GM12878 (cell line): ENCODE results near the gene MBLAC2. TPM values are rescaled to one million over a fixed set of nuclear protein-coding genes. Genes with fewer than 3 reads are reported as not detected.

ENCODE experiments used
- GABPA ChIP-seq: IDR thresholded peaks from 2 replicates; pipeline ENCODE4 v1.6.1; 2014; ENCODE audit warnings: antibody characterized with exemption, low read depth, mild to moderate bottlenecking, inconsistent platforms
- POLR2AphosphoS5 ChIP-seq: IDR thresholded peaks from 2 replicates; pipeline ENCODE4 v1.6.1; 2011; ENCODE audit warnings: mild to moderate bottlenecking, low read length, inconsistent platforms
- POU2F2 ChIP-seq: IDR thresholded peaks from 3 replicates; pipeline ENCODE4 v1.6.1; 2011; ENCODE audit warnings: low read depth, mild to moderate bottlenecking, low read length, borderline replicate concordance
- YY1 ChIP-seq: IDR thresholded peaks from 2 replicates; pipeline ENCODE4 v1.6.1; 2011; ENCODE audit warnings: low read depth, mild to moderate bottlenecking, low read length
- polyA plus RNA-seq, 11 experiments: library from polyadenylated mRNA; depleted of rRNA in 4 of 11; unstranded in 6 of 11; stranded (reverse) in 5 of 11; fragments of >200 nt; fragmentation: Nextera tagmentation in 4 of 11; fragmentation: Illumina TruSeq in 1 of 11; extraction: Ambion mirVana in 4 of 11; extraction: Trizol in 1 of 11; gene quantifications; 1 replicate in 1 of 11; 2 replicates in 10 of 11; pipeline versions ENCODE4 v1.2.1 to v1.2.3, GENCODE V29; 2011 to 2016; ENCODE audit warnings: inconsistent platforms in 2 of 11, missing spikeins in 2 of 11, low read depth in 1 of 11
- total RNA-seq, 4 experiments: library from RNA; depleted of rRNA in 3 of 4; stranded (reverse); fragments of >200 nt in 3 of 4; fragmentation: Illumina TruSeq in 1 of 4; extraction: Trizol in 1 of 4; gene quantifications; 2 replicates each; pipeline versions ENCODE4 v1.2.1 to v1.2.3, GENCODE V29; 2013 to 2021

Gene MBLAC2
- total and polyA plus RNA-seq, 10 of the 15 experiments (the other 5 are each of a cell fraction or from before 2014, with no cell fraction given): 2.0 to 10.5 (median 7.1) TPM

DNA sequence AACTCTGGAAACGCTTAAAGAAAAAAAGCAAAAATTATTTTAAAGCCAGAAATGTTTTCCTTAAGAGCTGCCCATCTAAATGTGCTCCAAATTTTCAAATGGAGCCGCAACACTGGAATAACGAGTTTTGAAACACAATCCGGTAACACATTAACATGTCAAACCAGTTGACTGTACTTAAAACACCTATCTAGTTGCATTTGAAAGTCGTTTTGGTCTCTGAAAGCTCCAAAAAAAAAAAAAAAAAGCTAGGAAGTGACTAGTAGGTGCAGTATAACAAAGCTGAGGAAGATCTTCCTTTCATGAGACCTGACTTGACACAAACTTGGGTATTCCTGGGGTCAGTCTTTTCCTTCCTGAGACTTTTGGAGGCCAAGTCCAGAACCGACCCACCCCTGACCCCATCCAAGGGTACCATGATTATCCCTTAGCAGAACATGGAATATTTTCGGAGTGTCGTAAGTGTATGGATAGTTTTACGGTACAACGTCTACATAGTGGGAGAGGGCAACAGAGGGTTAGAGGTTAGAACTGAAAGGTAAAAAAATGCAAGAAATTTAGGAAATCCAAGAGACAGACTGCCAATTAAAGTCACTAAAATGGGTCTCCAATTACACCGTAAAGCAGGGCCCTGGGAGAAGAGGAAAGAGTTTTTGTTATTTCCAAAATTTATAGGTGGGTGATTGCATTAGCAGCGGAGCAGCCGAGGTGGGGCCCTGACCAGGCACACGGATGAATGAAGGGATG, 65.8 kb downstream of the MBLAC2 start (continued):
- TF ChIP-seq POU2F2 (peak; percentile 49; the same call in 1 of the 3 replicates), POLR2AphosphoS5 (peak; percentile 98; the same call in 1 of the 2 replicates), YY1 (peak; percentile 48; the same call in 1 of the 2 replicates), GABPA (no peak)

Other genes with a start within 250 kb of the MBLAC2 start
- gene CETN3, start 65.0 kb downstream of the MBLAC2 start, total RNA-seq (2014; rRNA removed): 16.8 and 28.8 TPM in 2 replicates
- 45.5 and 50.1 TPM in 2 replicates for gene CETN3, start 65.0 kb downstream of the MBLAC2 start, total RNA-seq (2014; rRNA removed; fragmentation: Illumina TruSeq; extraction: Trizol)
- 22.2 and 29.5 TPM in 2 replicates for gene CETN3, start 65.0 kb downstream of the MBLAC2 start, total RNA-seq (2021)
- 50.9 and 114 TPM in 2 replicates for gene CETN3, start 65.0 kb downstream of the MBLAC2 start, polyA plus RNA-seq (2011; rRNA removed)
- gene CETN3, start 65.0 kb downstream of the MBLAC2 start, polyA plus RNA-seq (2014; fragmentation: Illumina TruSeq; extraction: Trizol): 54.7 and 58.5 TPM in 2 replicates
- gene CETN3, start 65.0 kb downstream of the MBLAC2 start, polyA plus RNA-seq (2014; fragmentation: Nextera tagmentation; extraction: Ambion mirVana): 10 to 100 TPM; 54.6 to 59.1 TPM
- gene CETN3, start 65.0 kb downstream of the MBLAC2 start, polyA plus RNA-seq (2014; rRNA removed): 30.6 and 48.8 TPM in 2 replicates
- gene CETN3, start 65.0 kb downstream of the MBLAC2 start, polyA plus RNA-seq (2016; fragmentation: Nextera tagmentation; extraction: Ambion mirVana): 10 to 100 TPM; 52.6 to 57.7 TPM
- 15.2 and 22.1 TPM in 2 replicates for gene POLR3G, start 93 bp upstream of the MBLAC2 start, total RNA-seq (2014; rRNA removed)
- 23.4 and 25.5 TPM in 2 replicates for gene POLR3G, start 93 bp upstream of the MBLAC2 start, total RNA-seq (2014; rRNA removed; fragmentation: Illumina TruSeq; extraction: Trizol)
- gene POLR3G, start 93 bp upstream of the MBLAC2 start, total RNA-seq (2021): 18.3 and 18.4 TPM in 2 replicates
- 16.7 and 27.0 TPM in 2 replicates for gene POLR3G, start 93 bp upstream of the MBLAC2 start, polyA plus RNA-seq (2011; rRNA removed)
- 29.5 and 35.1 TPM in 2 replicates for gene POLR3G, start 93 bp upstream of the MBLAC2 start, polyA plus RNA-seq (2014; fragmentation: Illumina TruSeq; extraction: Trizol)
- gene POLR3G, start 93 bp upstream of the MBLAC2 start, polyA plus RNA-seq (2014; fragmentation: Nextera tagmentation; extraction: Ambion mirVana): 10 to 100 TPM; 42.1 to 50.9 TPM
- 18.8 and 22.4 TPM in 2 replicates for gene POLR3G, start 93 bp upstream of the MBLAC2 start, polyA plus RNA-seq (2014; rRNA removed)
- 10 to 100 TPM; 32.0 to 33.1 TPM for gene POLR3G, start 93 bp upstream of the MBLAC2 start, polyA plus RNA-seq (2016; fragmentation: Nextera tagmentation; extraction: Ambion mirVana)
- gene LYSMD3, start 54.8 kb upstream of the MBLAC2 start, total RNA-seq (2014; rRNA removed): 7.2 and 9.5 TPM in 2 replicates
- gene LYSMD3, start 54.8 kb upstream of the MBLAC2 start, total RNA-seq (2014; rRNA removed; fragmentation: Illumina TruSeq; extraction: Trizol): 11.7 and 13.1 TPM in 2 replicates
- 12.0 and 13.5 TPM in 2 replicates for gene LYSMD3, start 54.8 kb upstream of the MBLAC2 start, total RNA-seq (2021)
- 15.3 and 28.3 TPM in 2 replicates for gene LYSMD3, start 54.8 kb upstream of the MBLAC2 start, polyA plus RNA-seq (2011; rRNA removed)
- 12.0 and 21.9 TPM in 2 replicates for gene LYSMD3, start 54.8 kb upstream of the MBLAC2 start, polyA plus RNA-seq (2014; fragmentation: Illumina TruSeq; extraction: Trizol)
- 1 to 10 TPM; 3.9 to 6.0 TPM for gene LYSMD3, start 54.8 kb upstream of the MBLAC2 start, polyA plus RNA-seq (2014; fragmentation: Nextera tagmentation; extraction: Ambion mirVana)
- gene LYSMD3, start 54.8 kb upstream of the MBLAC2 start, polyA plus RNA-seq (2014; rRNA removed): 5.8 and 6.9 TPM in 2 replicates
- gene LYSMD3, start 54.8 kb upstream of the MBLAC2 start, polyA plus RNA-seq (2016; fragmentation: Nextera tagmentation; extraction: Ambion mirVana): 10 to 100 TPM; 17.1 to 22.5 TPM
- gene ADGRV1, start 84.0 kb upstream of the MBLAC2 start, total RNA-seq (2014; rRNA removed): 0.11 and 0.49 TPM in 2 replicates
- 0.22 and 0.32 TPM in 2 replicates for gene ADGRV1, start 84.0 kb upstream of the MBLAC2 start, total RNA-seq (2014; rRNA removed; fragmentation: Illumina TruSeq; extraction: Trizol)
- gene ADGRV1, start 84.0 kb upstream of the MBLAC2 start, total RNA-seq (2021): 0.66 and 0.72 TPM in 2 replicates
- 8.1 and 10.2 TPM in 2 replicates for gene ADGRV1, start 84.0 kb upstream of the MBLAC2 start, polyA plus RNA-seq (2011; rRNA removed)
- 0.04 and 0.05 TPM in 2 replicates for gene ADGRV1, start 84.0 kb upstream of the MBLAC2 start, polyA plus RNA-seq (2014; fragmentation: Illumina TruSeq; extraction: Trizol)
- gene ADGRV1, start 84.0 kb upstream of the MBLAC2 start, polyA plus RNA-seq (2014; fragmentation: Nextera tagmentation; extraction: Ambion mirVana): under 1 TPM in 1 of 2 experiments, not detected in 1; 0.05 TPM
- 0.08 and 0.27 TPM in 2 replicates for gene ADGRV1, start 84.0 kb upstream of the MBLAC2 start, polyA plus RNA-seq (2014; rRNA removed)
- gene ADGRV1, start 84.0 kb upstream of the MBLAC2 start, polyA plus RNA-seq (2016; fragmentation: Nextera tagmentation; extraction: Ambion mirVana): under 1 TPM; 0.16 to 0.32 TPM